DND-41 (cell line): ENCODE measurements around the gene TPX2.
A peak's percentile ranks its signal among the peaks of the same experiment; 100 is the strongest.

Experiments used
- CTCF ChIP-seq: IDR thresholded peaks from 2 replicates; pipeline ENCODE4 v1.5.1; 2012; ENCODE audit warnings: borderline replicate concordance, low read length, moderate library complexity, mild to moderate bottlenecking; ENCODE audit not compliant: poor library complexity, severe bottlenecking; ENCODE audit errors: extremely low read depth
- EZH2 ChIP-seq: IDR thresholded peaks from 3 replicates; pipeline ENCODE4 v1.6.1; 2012; ENCODE audit warnings: borderline replicate concordance, low read depth, mild to moderate bottlenecking, moderate library complexity, low read length, inconsistent platforms; ENCODE audit not compliant: severe bottlenecking

GRCh38 chr20:31788578-31788977 lies 49.5 kb downstream of the TPX2 start:
- no peak for TF ChIP-seq EZH2
- peak; percentile 35 for TF ChIP-seq CTCF
